HEK293 (cell line): ENCODE results near the gene ZAP70.

ENCODE experiments used
- CTCF ChIA-PET: fragments of 350-600 bp; formaldehyde crosslinking; extraction: SDS; loops from one replicate; lab custom pipeline; 2021; ENCODE audit warnings: antibody characterized with exemption; lab: Yijun Ruan, JAX
- POLR2A ChIA-PET: fragments of 300-600 bp; formaldehyde crosslinking; extraction: SDS; loops from one replicate; lab custom pipeline; 2020; ENCODE audit warnings: antibody characterized with exemption, inconsistent platforms; lab: Yijun Ruan, JAX
- H3K27ac ChIP-seq: fragments of 200-500 bp; sonication (Bioruptor generic); 2 replicates; pipeline ENCODE4 v1.5.1; 2014; ENCODE audit warnings: low read depth, low read length, control low read depth, inconsistent platforms; ENCODE audit errors: extremely low read depth
- H3K36me3 ChIP-seq, 2 experiments: fragments of 200-500 bp in 1 of 2; sonication (Bioruptor generic) in 1 of 2; 1 replicate in 1 of 2; 2 replicates in 1 of 2; pipeline ENCODE4 v1.5.1; 2014 to 2017; ENCODE audit warnings: inconsistent platforms in 2 of 2, low read length in 2 of 2; ENCODE audit not compliant: control insufficient read depth in 2 of 2, insufficient read depth in 1 of 2
- H3K4me1 ChIP-seq: fragments of 200-500 bp; sonication (Bioruptor generic); 2 replicates; pipeline ENCODE4 v1.5.1; 2014; ENCODE audit warnings: mild to moderate bottlenecking, low read length, inconsistent platforms; ENCODE audit not compliant: control insufficient read depth, insufficient read depth
- H3K4me3 ChIP-seq: 2 replicates; pipeline ENCODE4 v1.5.1; 2011; ENCODE audit warnings: low read depth, mild to moderate bottlenecking, control low read depth, low read length, moderate library complexity
- H3K9me3 ChIP-seq: fragments of 200-500 bp; sonication (Bioruptor generic); 2 replicates; pipeline ENCODE4 v1.5.1; 2014; ENCODE audit warnings: low read depth, low read length, inconsistent platforms; ENCODE audit not compliant: control insufficient read depth, insufficient read depth
- KLF8 ChIP-seq: fragments of 450-650 bp; formaldehyde crosslinking; IDR thresholded peaks from 2 replicates; pipeline ENCODE4 v1.5.1; 2016; ENCODE audit warnings: missing biosample characterization, missing genetic modification characterization
- OVOL3 ChIP-seq: fragments of 450-650 bp; formaldehyde crosslinking; IDR thresholded peaks from 2 replicates; pipeline ENCODE4 v1.5.1; 2016; ENCODE audit warnings: missing biosample characterization, missing genetic modification characterization
- PRDM1 ChIP-seq: fragments of 450-650 bp; formaldehyde crosslinking; IDR thresholded peaks from 2 replicates; pipeline ENCODE4; 2016; ENCODE audit warnings: missing biosample characterization, missing genetic modification characterization
- SP7 ChIP-seq: fragments of 450-650 bp; formaldehyde crosslinking; IDR thresholded peaks from 2 replicates; pipeline ENCODE4 v1.5.1; 2016; ENCODE audit warnings: missing biosample characterization, missing genetic modification characterization
- TCF7L2 ChIP-seq: IDR thresholded peaks from 2 replicates; pipeline ENCODE4 v1.6.1; 2011; ENCODE audit warnings: low read depth, mild to moderate bottlenecking, inconsistent platforms, low read length, moderate library complexity, borderline replicate concordance
- ZBTB8A ChIP-seq: fragments of 450-650 bp; formaldehyde crosslinking; IDR thresholded peaks from 2 replicates; pipeline ENCODE4 v1.5.1; 2016; ENCODE audit warnings: missing biosample characterization, missing genetic modification characterization
- ZFHX2 ChIP-seq: fragments of 450-650 bp; formaldehyde crosslinking; conservative IDR thresholded peaks from 2 replicates; pipeline ENCODE4 v1.5.1; 2016; ENCODE audit warnings: missing biosample characterization, missing genetic modification characterization
- ZNF175 ChIP-seq: fragments of 450-650 bp; formaldehyde crosslinking; IDR thresholded peaks from 2 replicates; pipeline ENCODE4 v1.5.1; 2016; ENCODE audit warnings: missing biosample characterization, missing genetic modification characterization
- ZNF274 ChIP-seq, 2 experiments: fragments of 200-500 bp in 1 of 2; fragments of 450-650 bp in 1 of 2; sonication (Bioruptor generic) in 1 of 2; formaldehyde crosslinking in 1 of 2; IDR thresholded peaks; 2 replicates each; pipeline versions ENCODE4 v1.5.1 to v1.6.1; 2014 to 2016; ENCODE audit warnings: borderline replicate concordance in 1 of 2, inconsistent platforms in 1 of 2, low read length in 1 of 2, missing biosample characterization in 1 of 2, missing genetic modification characterization in 1 of 2
- ZNF416 ChIP-seq: fragments of 450-650 bp; formaldehyde crosslinking; IDR thresholded peaks from 2 replicates; pipeline ENCODE4 v1.5.1; 2016; ENCODE audit warnings: missing biosample characterization, missing genetic modification characterization
- ZNF561 ChIP-seq: fragments of 450-650 bp; IDR thresholded peaks from 2 replicates; pipeline ENCODE4 v1.5.1; 2018; ENCODE audit warnings: missing biosample characterization, missing genetic modification characterization, borderline replicate concordance
- ZNF670 ChIP-seq: fragments of 450-650 bp; formaldehyde crosslinking; IDR thresholded peaks from 2 replicates; pipeline ENCODE4 v1.5.1; 2016; ENCODE audit warnings: missing biosample characterization, missing genetic modification characterization, low read depth
- ZNF830 ChIP-seq: fragments of 450-650 bp; IDR thresholded peaks from 2 replicates; pipeline ENCODE4 v1.5.0; 2018; ENCODE audit warnings: missing biosample characterization, missing genetic modification characterization, low read depth, mild to moderate bottlenecking, moderate library complexity
- ZNF843 ChIP-seq: fragments of 450-650 bp; formaldehyde crosslinking; IDR thresholded peaks from 2 replicates; pipeline ENCODE4 v1.5.1; 2016; ENCODE audit warnings: missing biosample characterization, missing genetic modification characterization
- ZSCAN23 ChIP-seq: fragments of 450-650 bp; formaldehyde crosslinking; IDR thresholded peaks from 2 replicates; pipeline ENCODE4 v1.5.1; 2016; ENCODE audit warnings: missing biosample characterization, missing genetic modification characterization
- TF ChIP-seq, protein P1 (sequence below): fragments of 450-650 bp; formaldehyde crosslinking; IDR thresholded peaks from 2 replicates; pipeline ENCODE4 v1.5.0; 2017; ENCODE audit warnings: missing biosample characterization, missing genetic modification characterization, borderline replicate concordance
- TF ChIP-seq, protein P2 (sequence below): fragments of 450-650 bp; formaldehyde crosslinking; IDR thresholded peaks from 2 replicates; pipeline ENCODE4 v1.5.1; 2016; ENCODE audit warnings: missing biosample characterization, missing genetic modification characterization
- TF ChIP-seq, protein P3 (sequence below): fragments of 450-650 bp; formaldehyde crosslinking; IDR thresholded peaks from 2 replicates; pipeline ENCODE4 v1.5.1; 2016; ENCODE audit warnings: missing biosample characterization, missing genetic modification characterization
- TF ChIP-seq, protein P4 (sequence below): fragments of 450-650 bp; formaldehyde crosslinking; IDR thresholded peaks from 2 replicates; pipeline ENCODE4 v1.5.1; 2016; ENCODE audit warnings: missing biosample characterization, missing genetic modification characterization
- TF ChIP-seq, protein P5 (sequence below): fragments of 450-650 bp; formaldehyde crosslinking; optimal IDR thresholded peaks from 2 replicates; pipeline ENCODE3; 2016; ENCODE audit warnings: missing biosample characterization, mild to moderate bottlenecking, missing genetic modification characterization
- TF ChIP-seq, protein P6 (sequence below): fragments of 450-650 bp; IDR thresholded peaks from 2 replicates; pipeline ENCODE4 v1.5.1; 2018; ENCODE audit warnings: missing biosample characterization, mild to moderate bottlenecking, missing genetic modification characterization

The ZAP70 gene

DNA sequence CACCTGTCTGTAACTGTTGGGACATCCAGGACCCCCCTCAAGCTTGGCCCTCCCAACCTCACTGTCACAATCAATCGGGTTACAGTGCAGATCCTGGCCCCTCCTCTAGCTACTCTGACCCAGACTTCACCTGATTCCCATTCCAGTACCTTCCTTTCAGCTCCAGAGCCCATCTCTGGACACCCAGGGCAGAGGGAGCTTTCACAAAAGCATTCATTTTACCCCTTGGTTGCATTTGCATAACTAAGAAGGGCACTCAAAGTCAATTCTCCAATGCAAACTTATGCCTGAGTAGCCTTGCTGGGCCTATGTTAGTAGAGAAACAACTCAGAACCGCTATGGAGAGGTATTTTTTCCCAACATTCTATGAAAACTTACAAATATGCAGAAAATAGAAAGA lies 7.4 kb downstream of the ZAP70 start:
- no peaks in the 10 kb centered on the region for H3K4me1 ChIP-seq
- no peak for TF ChIP-seq ZBTB8A (tag by site-specific recombination)
- H3K9me3 ChIP-seq = no peaks in the 10 kb centered on the region
- H3K36me3 ChIP-seq = no peaks in the 10 kb centered on the region
- CTCF ChIA-PET = no interaction called here
- H3K4me3 ChIP-seq = no peak overlapping the region
- H3K27ac ChIP-seq = no peak overlapping the region
- POLR2A ChIA-PET = no interaction called here

DNA sequence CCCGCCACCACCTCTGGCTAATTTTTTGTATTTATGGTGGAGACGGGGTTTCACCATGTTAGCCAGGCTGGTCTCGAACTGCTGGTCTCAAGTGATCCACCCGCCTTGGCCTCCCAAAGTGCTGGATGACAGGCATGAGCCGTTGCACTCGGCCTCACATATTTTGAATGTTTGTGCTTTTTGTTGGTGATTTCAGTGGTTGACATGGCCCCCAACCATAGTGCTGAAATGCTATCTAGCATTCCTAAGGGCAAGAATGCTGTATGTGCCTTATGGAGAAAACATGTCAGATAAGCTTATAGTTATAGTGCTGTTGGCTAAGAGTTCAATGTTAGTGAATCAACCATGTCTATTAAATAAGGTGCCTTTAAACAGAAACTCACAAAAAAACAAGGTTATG lies 8.9 kb downstream of the ZAP70 start:
- CTCF ChIA-PET = interaction anchor here (1.2 kb wide), 1 partner anchor 52 kb away, joined by 3 read pairs; no protein-coding TSS in a partner anchor

DNA sequence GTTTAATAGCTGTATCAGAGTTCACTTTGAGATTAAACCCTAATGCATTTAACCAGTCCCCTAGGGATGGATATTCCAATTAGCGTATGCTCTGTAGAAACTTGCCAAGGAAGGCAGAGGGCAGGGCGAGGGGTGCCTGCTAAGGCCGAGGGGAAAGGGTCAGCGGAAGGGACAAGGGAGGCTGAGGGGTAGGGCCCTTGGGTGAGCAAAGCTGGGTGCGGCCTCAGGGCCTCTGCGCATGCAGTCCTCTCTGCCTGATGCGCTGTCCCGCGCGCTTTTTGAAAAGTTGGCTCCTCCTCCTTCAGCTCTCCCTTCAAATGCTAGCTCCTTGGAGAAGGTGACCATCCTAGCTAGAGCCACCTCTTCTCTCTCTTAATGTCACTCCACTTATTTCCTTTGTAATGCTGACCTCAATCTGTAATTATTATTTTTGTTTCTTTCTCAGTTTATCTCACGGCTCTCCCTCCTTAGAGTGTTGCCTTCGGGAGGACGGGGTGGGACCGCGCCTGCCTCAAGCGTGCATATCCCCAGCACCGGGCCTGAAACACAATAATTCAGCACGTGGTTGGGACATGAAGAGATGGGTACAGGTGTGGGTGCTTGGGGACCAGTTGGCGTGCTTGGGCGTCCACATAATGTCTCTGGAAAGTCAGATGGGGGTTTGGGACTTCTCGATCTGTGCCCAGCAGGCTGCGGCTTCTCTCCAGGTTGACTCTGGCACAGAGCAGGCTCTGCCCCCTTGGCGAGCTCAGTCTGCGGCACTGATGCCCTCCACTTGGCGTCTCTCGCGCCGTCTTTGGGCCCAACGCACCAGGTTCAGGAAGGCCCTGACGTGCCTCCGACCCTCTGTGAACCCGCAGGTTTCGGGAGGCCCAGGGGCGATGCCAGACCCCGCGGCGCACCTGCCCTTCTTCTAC lies 10.0 kb downstream of the ZAP70 start:
- no peak overlapping the region for H3K27ac ChIP-seq
- H3K4me1 ChIP-seq = no peaks in the 10 kb centered on the region
- no peaks in the 10 kb centered on the region for H3K36me3 ChIP-seq
- H3K9me3 ChIP-seq = no peaks in the 10 kb centered on the region
- ChIA-PET CTCF (interaction anchor here (0.9 to 1.3 kb wide), 3 partner anchors 17 to 51 kb away, joined by 3 to 6 read pairs (median 3); no protein-coding TSS in a partner anchor), POLR2A (no interaction called here)
- H3K4me3 ChIP-seq = no peak overlapping the region
- TF ChIP-seq OVOL3 (no peak), ZNF830 (tag by site-specific recombination) (no peak), ZNF843 (tag by site-specific recombination) (no peak), KLF8 (no peak), ZNF561 (tag by site-specific recombination) (no peak), PRDM1 (tag by site-specific recombination) (no peak), ZNF175 (tag by site-specific recombination) (no peak), ZSCAN23 (no peak), ZNF670 (tag by site-specific recombination) (no peak), ZNF416 (tag by site-specific recombination) (no peak), ZFHX2 (tag by site-specific recombination) (no peak)
- TF ChIP-seq, protein P1, sequence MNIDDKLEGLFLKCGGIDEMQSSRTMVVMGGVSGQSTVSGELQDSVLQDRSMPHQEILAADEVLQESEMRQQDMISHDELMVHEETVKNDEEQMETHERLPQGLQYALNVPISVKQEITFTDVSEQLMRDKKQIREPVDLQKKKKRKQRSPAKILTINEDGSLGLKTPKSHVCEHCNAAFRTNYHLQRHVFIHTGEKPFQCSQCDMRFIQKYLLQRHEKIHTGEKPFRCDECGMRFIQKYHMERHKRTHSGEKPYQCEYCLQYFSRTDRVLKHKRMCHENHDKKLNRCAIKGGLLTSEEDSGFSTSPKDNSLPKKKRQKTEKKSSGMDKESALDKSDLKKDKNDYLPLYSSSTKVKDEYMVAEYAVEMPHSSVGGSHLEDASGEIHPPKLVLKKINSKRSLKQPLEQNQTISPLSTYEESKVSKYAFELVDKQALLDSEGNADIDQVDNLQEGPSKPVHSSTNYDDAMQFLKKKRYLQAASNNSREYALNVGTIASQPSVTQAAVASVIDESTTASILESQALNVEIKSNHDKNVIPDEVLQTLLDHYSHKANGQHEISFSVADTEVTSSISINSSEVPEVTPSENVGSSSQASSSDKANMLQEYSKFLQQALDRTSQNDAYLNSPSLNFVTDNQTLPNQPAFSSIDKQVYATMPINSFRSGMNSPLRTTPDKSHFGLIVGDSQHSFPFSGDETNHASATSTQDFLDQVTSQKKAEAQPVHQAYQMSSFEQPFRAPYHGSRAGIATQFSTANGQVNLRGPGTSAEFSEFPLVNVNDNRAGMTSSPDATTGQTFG (tag by site-specific recombination) = no peak
- TF ChIP-seq, protein P2, sequence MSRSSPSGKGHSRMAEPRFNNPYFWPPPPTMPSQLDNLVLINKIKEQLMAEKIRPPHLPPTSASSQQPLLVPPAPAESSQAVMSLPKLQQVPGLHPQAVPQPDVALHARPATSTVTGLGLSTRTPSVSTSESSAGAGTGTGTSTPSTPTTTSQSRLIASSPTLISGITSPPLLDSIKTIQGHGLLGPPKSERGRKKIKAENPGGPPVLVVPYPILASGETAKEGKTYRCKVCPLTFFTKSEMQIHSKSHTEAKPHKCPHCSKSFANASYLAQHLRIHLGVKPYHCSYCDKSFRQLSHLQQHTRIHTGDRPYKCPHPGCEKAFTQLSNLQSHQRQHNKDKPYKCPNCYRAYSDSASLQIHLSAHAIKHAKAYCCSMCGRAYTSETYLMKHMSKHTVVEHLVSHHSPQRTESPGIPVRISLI = no peak
- TF ChIP-seq, protein P3, sequence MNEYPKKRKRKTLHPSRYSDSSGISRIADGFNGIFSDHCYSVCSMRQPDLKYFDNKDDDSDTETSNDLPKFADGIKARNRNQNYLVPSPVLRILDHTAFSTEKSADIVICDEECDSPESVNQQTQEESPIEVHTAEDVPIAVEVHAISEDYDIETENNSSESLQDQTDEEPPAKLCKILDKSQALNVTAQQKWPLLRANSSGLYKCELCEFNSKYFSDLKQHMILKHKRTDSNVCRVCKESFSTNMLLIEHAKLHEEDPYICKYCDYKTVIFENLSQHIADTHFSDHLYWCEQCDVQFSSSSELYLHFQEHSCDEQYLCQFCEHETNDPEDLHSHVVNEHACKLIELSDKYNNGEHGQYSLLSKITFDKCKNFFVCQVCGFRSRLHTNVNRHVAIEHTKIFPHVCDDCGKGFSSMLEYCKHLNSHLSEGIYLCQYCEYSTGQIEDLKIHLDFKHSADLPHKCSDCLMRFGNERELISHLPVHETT (tag by site-specific recombination) = no peak
- TF ChIP-seq, protein P4, sequence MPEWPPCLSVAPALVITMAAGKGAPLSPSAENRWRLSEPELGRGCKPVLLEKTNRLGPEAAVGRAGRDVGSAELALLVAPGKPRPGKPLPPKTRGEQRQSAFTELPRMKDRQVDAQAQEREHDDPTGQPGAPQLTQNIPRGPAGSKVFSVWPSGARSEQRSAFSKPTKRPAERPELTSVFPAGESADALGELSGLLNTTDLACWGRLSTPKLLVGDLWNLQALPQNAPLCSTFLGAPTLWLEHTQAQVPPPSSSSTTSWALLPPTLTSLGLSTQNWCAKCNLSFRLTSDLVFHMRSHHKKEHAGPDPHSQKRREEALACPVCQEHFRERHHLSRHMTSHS (tag by site-specific recombination) = no peak
- TF ChIP-seq, protein P5, sequence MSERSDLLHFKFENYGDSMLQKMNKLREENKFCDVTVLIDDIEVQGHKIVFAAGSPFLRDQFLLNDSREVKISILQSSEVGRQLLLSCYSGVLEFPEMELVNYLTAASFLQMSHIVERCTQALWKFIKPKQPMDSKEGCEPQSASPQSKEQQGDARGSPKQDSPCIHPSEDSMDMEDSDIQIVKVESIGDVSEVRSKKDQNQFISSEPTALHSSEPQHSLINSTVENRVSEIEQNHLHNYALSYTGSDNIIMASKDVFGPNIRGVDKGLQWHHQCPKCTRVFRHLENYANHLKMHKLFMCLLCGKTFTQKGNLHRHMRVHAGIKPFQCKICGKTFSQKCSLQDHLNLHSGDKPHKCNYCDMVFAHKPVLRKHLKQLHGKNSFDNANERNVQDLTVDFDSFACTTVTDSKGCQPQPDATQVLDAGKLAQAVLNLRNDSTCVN (tag by site-specific recombination) = no peak
- TF ChIP-seq, protein P6, sequence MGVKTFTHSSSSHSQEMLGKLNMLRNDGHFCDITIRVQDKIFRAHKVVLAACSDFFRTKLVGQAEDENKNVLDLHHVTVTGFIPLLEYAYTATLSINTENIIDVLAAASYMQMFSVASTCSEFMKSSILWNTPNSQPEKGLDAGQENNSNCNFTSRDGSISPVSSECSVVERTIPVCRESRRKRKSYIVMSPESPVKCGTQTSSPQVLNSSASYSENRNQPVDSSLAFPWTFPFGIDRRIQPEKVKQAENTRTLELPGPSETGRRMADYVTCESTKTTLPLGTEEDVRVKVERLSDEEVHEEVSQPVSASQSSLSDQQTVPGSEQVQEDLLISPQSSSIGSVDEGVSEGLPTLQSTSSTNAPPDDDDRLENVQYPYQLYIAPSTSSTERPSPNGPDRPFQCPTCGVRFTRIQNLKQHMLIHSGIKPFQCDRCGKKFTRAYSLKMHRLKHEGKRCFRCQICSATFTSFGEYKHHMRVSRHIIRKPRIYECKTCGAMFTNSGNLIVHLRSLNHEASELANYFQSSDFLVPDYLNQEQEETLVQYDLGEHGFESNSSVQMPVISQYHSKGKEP = no peak

More for the DNA sequence above, 8.9 kb downstream of the ZAP70 start:
- Histone ChIP-seq H3K27ac (no peak overlapping the region), H3K36me3 (no peaks in the 10 kb centered on the region), H3K4me3 (no peak overlapping the region), H3K4me1 (no peaks in the 10 kb centered on the region), H3K9me3 (no peaks in the 10 kb centered on the region)
- POLR2A ChIA-PET = no interaction called here
- TF ChIP-seq ZFHX2 (tag by site-specific recombination) (no peak), SP7 (tag by site-specific recombination) (no peak), TCF7L2 (no peak), ZNF274 (IDR thresholded peaks at IDR 0.05; ENCODE audit: low read length) (no peak), ZNF274 (tag by site-specific recombination; IDR thresholded peaks at IDR 0.05; ENCODE audit: borderline replicate concordance) (no peak)
